Measurements from ENCODE around the gene FTSJ1.

Gene FTSJ1

GRCh38 chrX:48470833-48471118 is 5.2 kb upstream of the FTSJ1 start:
- no peak for DNase-seq (ENCODE audit: low read depth)

DNA sequence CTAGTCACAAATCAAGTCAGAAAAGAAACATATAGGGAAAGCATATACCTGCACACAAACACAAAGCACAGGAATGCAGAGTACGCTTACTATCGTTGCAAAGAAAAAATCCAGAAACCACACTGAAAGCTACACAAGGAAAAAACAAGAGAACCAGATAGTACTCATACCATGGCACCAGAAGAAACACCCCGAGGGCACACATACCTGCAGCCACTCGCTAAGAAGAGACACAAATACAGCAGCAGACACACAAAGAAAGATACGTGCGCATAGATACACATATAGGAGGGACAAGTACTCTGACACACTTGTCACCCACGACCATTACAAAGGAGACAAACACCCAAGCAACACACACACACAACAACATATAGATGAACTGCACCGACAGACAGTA is 4.5 kb upstream of the FTSJ1 start:
- no peak for DNase-seq (ENCODE audit: low read depth)

GRCh38 chrX:48472225-48472624 is 3.8 kb upstream of the FTSJ1 start:
- no peak for DNase-seq (ENCODE audit: low read depth)

- no peak for DNase-seq (ENCODE audit: low read depth)
These were observed 2.9 kb upstream of the FTSJ1 start for GRCh38 chrX:48472851-48473703.

- DNase-seq (ENCODE audit: low read depth) = no peak
These were observed 2.4 kb upstream of the FTSJ1 start for GRCh38 chrX:48473704-48473990.

DNA sequence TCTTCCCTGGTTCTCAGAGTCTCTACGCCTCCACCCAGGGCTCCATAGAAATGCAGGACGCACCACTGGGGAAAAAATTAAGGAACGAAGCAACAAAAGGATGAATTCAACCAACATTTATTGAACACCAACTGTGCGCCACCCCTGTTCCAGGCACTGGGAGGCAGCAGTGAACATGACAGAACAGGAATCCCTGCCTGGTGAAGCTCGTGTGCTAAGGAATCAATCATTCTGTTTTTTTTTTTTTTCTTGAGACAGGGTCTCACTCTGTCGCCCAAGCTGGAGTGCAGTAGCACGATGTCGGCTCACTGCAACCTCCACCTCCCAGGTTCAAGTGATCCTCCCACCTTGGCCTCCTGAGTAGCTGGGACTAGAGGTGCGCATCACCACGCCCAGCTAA is 1.9 kb upstream of the FTSJ1 start:
- DNase-seq (ENCODE audit: low read depth) = no peak

DNA sequence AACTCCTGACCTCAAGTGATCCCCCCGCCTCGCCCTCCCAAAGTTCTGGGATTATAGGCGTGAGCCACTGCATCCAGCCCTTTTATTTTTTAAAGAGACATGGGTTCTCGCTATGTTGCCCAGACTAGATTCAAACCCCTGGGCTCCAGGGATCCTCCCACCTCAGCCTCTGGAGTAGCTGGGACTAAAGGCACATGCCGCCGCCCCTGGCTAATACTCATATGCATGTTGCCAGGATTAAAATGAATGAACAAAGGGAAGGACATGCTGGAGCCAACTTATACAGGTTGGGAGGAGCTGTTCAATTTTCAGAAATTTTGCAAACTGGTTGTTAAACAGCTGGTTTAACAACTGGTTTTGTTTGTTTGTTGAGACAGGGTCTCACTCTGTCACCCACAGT is 1.4 kb upstream of the FTSJ1 start:
- DNase-seq (ENCODE audit: low read depth) = no peak

GRCh38 chrX:48475296-48475695 is 703 bp upstream of the FTSJ1 start:
- DNase-seq (ENCODE audit: low read depth) = no peak

DNA sequence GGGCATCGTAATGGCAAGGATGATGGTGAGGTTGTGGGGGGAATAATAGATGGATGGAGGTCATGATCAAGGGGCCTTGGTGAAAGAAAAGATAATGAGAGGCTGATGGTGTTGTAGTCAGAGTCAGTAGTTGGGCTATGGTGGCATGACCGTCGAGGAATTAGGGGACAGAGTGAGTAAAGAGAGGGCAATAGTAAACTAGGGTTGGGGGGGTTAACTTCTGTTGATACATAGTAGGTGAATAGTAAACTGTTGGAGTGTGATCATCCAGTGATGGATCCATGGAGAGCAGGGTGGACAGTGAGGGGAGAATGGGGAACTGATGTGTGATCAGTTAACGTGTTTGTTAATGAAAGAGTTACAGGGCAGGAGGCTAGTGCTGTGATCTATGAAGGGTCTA is 920 bp downstream of the FTSJ1 start:
- no peak for DNase-seq (ENCODE audit: low read depth)

- no peak for DNase-seq (ENCODE audit: low read depth)
These were observed 2.2 kb downstream of the FTSJ1 start for GRCh38 chrX:48477960-48478755.

DNA sequence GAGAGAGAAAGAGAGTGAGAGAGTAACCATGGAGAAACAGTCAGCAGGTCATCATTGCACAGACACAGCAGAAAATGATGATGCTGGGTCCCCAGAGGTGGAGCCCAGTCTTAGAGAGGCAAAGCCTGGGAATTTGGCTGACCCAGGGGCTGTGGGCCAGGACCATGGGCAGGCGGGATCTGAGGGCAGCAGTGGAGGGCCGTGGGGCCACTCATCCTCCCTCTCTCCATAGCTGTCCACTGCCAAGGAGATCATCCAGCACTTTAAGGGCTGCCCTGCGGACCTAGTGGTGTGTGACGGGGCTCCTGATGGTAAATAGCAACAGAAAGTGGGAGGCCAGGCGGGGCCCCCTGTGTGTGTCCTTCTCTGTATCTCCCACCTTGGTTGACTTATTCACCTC is 2.8 kb downstream of the FTSJ1 start:
- no peak for DNase-seq (ENCODE audit: low read depth)

DNA sequence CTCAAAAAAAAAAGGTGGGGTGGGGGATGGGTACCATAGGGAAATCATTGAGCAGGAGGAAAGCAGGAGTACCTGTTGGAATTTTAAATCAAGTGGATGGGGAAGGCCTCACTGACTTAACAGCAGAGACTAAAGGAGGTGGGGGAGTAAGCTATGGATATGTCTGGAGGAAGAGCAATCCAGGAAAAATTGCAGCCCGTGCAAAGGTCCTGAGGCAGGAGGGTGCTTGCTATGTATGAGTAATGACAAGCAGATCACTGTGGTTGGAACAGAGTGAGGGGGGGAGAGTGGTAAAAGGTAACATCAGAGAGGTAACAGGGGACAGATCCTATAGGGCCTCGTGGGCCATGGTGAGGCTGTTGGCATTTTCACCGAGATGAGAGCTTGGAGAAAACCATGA is 4.1 kb downstream of the FTSJ1 start:
- no peak for DNase-seq (ENCODE audit: low read depth)

DNA sequence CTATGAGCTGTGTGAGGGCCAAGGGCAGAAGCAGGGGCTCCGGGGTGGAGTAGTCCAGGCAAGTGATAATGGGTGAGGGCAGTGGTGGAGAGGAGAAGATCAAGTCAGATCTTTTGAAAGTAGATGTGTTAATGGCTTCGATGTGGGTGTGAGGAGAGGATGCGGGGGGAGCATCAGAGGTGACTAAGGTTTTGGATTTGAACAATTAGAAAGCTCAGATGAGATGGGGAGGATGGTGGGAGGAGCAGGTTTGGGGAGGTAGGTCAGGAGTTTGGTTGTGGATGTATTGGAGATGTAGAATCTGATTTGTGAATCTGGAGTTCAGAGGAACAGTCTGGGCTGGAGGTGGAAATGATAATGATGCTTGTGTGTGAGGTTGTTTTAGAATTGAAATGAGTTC is 4.6 kb downstream of the FTSJ1 start:
- DNase-seq (ENCODE audit: low read depth) = no peak

- DNase-seq (ENCODE audit: low read depth) = no peak
These were observed 6.5 kb downstream of the FTSJ1 start for GRCh38 chrX:48482526-48482925.

DNA sequence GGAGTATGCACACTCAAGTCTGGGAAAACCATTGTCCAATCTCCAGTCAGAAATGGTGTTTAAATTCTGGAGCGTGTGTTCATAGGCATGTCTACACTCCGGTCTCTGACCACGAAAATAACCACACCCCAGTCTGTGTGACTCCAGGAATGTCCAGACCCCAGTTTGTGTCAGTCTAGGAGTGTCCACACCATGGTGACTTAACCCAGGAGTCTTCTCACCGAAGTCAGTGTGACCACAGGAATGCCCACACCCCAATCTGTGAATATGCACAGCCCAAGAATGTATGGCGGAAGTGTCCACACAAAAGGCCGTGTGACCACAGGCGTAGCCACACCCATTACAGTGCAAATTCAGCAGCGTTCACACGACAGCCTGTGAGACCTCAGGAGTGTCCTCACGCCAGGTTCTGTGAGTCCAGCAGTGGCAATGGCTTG is 11.4 kb downstream of the FTSJ1 start:
- peak; percentile 89 for DNase-seq (ENCODE audit: low read depth)

DNA sequence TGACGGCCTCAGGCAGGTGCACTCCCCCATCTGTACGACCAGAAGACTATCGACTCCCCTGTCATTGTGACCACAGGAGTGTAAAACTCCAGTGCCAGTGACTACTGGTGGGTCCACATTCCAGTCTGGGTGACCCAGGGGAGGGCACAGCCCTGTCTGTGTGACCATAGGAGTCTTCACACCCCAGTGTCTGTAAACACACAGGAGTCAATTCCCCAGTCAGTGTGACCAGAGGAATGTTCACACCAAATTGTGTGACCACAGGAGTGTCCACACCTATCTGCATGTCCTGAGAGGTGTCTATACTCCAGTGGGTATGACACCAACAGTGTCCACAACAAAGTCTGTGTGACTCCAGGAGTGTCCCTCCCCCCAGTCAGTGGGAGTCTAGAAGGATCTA is 12.0 kb downstream of the FTSJ1 start:
- DNase-seq (ENCODE audit: low read depth) = no peak

GRCh38 chrX:48489296-48489695 is 13.3 kb downstream of the FTSJ1 start:
- no peak for DNase-seq (ENCODE audit: low read depth)

GRCh38 chrX:48489892-48490291 is 13.9 kb downstream of the FTSJ1 start:
- no peak for DNase-seq (ENCODE audit: low read depth)

DNA sequence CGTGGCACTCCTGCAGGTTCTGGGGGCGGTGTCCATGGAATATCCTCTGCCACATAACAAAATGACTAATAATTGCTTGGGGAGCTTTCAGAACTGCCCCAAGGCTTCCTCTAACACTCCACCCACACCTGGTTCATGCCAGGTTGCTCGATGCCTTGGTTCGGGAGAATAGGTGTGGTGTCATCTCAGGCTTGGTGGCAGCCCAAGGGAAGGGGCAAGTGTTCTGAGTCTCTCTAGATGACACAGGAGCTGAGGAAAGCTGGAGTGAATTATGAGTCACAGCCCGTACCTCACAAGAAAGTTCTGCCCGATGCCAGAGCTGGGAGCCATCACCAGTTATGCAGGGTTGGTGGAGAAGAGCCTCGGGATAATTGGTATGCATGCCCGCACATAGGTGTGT is 14.7 kb downstream of the FTSJ1 start:
- no peak for DNase-seq (ENCODE audit: low read depth)

- no peak for DNase-seq (ENCODE audit: low read depth)
These were observed 15.8 kb downstream of the FTSJ1 start for GRCh38 chrX:48491809-48492208.

DNA sequence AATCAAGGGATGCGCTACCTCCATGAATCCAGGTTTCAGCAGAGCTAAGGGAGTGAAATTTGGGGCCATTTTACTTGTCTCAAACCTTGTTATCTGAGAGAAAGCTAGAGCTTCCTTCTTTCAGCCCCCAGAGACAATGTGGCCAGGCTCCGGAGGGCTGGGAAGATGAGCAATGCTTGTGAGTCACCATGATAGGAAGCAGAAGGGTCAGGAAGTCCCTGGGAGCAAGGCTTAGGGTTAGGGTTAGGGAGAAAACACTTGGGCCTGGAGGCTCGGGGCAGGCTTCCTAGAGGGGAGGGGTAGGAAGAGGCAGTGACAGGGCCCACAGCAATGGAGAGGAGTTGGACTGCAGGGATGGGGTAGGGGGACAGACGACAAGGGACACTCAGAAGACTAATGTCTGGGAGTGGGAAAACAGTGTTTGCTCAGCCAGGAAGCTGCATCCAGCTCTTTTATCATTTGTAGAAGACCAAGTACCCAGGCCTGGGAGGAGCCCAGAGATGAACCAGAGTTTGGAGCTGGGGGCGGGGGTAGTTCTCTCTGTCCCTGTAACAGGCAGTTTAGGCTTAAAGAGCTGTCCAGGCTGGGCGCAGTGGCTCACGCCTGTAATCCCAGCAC is 16.4 kb downstream of the FTSJ1 start:
- DNase-seq (ENCODE audit: low read depth) = no peak

DNA sequence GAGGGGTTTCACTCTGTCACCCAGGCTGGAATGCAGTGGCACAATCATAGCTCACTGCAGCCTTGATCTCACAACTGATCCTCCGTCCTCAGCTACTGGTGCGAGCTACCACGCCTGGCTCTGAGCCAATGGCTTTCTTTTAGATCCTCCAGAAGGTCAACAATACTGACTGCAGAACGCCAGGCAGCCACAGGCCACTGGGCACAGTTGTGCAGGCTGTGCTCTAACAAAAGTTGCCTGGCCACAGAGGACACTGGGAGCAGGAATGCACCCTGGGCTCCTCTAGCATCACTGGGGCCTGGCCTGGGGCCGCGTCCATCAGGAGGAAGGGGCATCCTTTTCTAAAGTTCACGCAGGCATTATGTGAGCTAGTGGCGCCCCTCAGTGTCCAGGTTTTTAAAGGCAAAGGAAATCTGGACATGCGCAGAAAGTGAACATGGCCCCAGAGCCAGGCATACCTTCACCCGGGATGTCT is 17.9 kb downstream of the FTSJ1 start:
- DNase-seq (ENCODE audit: low read depth) = no peak

DNA sequence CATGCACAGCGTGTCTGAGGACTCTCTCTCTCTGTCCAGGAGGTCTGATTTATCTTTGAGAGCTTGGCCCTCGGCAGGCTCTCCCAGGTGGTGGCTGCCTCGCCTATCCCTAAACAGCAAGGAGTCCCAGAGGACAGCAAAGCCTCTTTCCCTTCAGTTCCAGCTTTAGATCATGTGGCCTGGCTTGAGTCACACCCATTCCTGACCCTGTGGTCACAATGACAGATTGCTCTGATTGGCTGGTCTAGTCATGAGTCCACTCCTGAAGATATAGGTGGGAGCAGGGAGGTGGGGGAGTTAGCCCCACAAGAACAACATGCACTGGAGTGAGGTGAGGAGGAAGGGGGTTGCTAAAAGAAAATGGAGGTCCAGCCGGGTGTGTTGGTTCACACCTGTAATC is 20.7 kb downstream of the FTSJ1 start:
- no peak for DNase-seq (ENCODE audit: low read depth)
